IPS-15b (cell line): ENCODE measurements around the gene KRT32.

Experiments
- H3K27me3 ChIP-seq: one replicate; pipeline ENCODE4 v1.6.1; 2013; ENCODE audit warnings: low read length; ENCODE audit not compliant: control insufficient read depth, insufficient read depth
- H3K36me3 ChIP-seq: one replicate; pipeline ENCODE4 v1.6.1; 2013; ENCODE audit warnings: low read length; ENCODE audit not compliant: control insufficient read depth, insufficient read depth
- H3K4me1 ChIP-seq: one replicate; pipeline ENCODE4 v1.6.1; 2013; ENCODE audit warnings: mild to moderate bottlenecking, low read length; ENCODE audit not compliant: control insufficient read depth, insufficient read depth
- H3K4me3 ChIP-seq: one replicate; pipeline ENCODE4 v1.5.1; 2013; ENCODE audit warnings: low read depth, low read length
- H3K9ac ChIP-seq: one replicate; pipeline ENCODE4 v1.6.1; 2013; ENCODE audit warnings: low read depth, mild to moderate bottlenecking, low read length
- H3K9me3 ChIP-seq: one replicate; pipeline ENCODE4 v1.6.1; 2013; ENCODE audit warnings: mild to moderate bottlenecking, low read length; ENCODE audit not compliant: control insufficient read depth, insufficient read depth

KRT32 gene

GRCh38 chr17:41505007-41505808 lies 38.0 kb upstream of the KRT32 start, which contains the start of gene KRT13:
TSS of gene KRT13 (minus strand) at chr17:41505612. CDS start at chr17:41505550, 62 bp downstream.
- Histone ChIP-seq H3K27me3 (no peaks in the 10 kb centered on the region), H3K9ac (no peak within 1 kb of the TSS), H3K4me1 (peaks cover 9% of the 10 kb centered on the region), H3K36me3 (no peaks in the 10 kb centered on the region), H3K9me3 (no peaks in the 10 kb centered on the region), H3K4me3 (no peak within 1 kb of the TSS)

DNA sequence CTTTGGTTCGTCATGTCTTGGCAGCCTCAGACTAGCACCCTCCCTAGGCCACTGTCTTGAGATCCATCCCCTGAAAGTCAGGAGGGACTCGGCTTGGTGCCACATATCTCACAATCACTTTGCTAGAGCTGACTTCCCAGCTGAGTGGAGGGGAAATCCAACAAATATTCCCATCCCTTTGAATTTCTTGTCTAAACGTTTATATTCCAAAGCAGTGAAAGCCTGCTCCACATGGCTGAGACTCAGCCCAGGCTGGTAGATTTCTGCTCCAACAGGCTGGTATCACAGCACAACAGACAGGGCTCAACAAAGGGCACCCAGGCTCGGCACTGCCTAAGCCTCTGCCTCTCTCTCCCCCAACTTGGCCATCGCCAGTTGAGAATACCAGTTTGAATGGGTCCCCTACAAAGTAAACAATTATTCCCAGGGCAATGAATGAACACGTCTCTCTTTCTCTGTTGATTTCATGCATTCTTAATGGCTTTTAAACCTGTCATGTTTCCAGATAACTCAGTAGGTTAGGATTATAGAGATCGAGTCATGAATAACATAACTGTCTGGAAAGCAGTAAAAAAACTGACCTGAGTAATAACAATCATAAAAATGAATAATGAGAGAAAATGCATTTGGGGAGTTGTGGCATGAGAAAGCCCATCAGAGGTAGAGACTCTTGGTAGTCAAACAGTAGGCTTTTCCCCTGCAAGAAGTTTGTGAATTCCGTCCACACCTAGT lies 37.2 kb upstream of the KRT32 start:
- Histone ChIP-seq H3K9ac (no peak overlapping the region), H3K9me3 (no peaks in the 10 kb centered on the region), H3K36me3 (no peaks in the 10 kb centered on the region), H3K4me1 (peaks cover 13% of the 10 kb centered on the region), H3K27me3 (no peaks in the 10 kb centered on the region), H3K4me3 (no peak overlapping the region)

DNA sequence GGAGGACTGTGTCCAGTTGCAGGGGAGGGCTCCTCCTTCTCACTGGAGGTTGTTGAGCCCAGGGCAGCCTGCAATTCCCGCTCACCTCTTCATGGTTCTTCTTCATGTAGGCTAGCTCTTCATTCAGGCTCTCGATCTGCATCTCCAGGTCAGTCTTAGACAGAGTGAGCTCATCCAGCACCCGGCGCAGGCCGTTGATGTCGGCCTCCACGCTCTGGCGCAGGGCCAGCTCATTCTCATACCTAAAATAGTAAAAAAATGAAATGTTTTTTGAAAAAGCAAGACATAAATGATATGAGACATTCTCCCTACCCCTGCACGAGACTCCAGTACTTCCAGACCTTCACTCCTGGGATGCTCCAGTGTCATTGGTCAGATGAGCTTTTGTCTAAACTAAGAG lies 36.0 kb upstream of the KRT32 start:
- H3K4me1 ChIP-seq: peaks cover 15% of the 10 kb centered on the region
- H3K27me3 ChIP-seq: peaks cover 4% of the 10 kb centered on the region
- H3K36me3 ChIP-seq: no peaks in the 10 kb centered on the region
- H3K4me3 ChIP-seq: no peak overlapping the region
- no peak overlapping the region for H3K9ac ChIP-seq
- no peaks in the 10 kb centered on the region for H3K9me3 ChIP-seq

DNA sequence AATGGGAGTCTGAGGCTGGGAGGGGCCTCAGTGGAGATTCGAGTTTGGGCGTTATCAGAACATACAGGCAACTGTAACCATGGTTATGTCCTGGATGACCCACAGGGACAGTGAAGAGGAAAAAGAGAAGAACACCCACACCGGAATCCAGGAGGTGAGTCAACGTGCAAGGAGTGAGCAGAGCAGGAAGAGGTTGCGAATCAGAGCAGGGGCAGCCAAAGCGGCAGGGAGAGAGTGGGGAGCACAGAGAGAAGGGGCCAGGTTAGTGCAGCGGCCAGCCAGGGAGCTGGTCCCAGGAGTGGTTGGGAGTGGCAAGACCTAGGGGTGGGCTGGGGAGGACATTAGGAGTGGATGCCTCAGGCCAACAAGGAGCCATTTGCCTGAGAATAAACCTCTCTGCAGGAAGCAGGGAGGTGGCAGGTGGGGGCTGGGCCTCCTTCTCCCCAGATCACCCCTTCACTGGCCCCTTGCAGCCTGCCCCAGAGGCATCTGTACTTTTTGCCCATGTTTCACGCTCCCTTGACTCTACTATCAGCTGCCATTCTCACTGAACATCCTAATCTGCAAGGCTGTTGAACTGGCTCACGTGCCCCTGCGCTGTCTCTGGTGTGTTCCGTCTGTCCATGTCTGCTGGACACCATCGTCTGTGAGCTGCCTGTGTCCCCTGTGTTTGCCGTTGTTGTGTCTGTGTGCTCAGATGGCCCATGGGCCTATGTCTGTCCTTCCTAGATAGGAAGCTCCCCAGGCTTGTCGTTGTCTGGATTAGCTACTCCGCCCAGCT lies 33.1 kb upstream of the KRT32 start:
- H3K4me1 ChIP-seq: peaks cover 15% of the 10 kb centered on the region
- peaks cover 5% of the 10 kb centered on the region for H3K27me3 ChIP-seq
- no peaks in the 10 kb centered on the region for H3K9me3 ChIP-seq
- no peaks in the 10 kb centered on the region for H3K36me3 ChIP-seq
- H3K9ac ChIP-seq: no peak overlapping the region
- peak overlapping the region; percentile 35 for H3K4me3 ChIP-seq

DNA sequence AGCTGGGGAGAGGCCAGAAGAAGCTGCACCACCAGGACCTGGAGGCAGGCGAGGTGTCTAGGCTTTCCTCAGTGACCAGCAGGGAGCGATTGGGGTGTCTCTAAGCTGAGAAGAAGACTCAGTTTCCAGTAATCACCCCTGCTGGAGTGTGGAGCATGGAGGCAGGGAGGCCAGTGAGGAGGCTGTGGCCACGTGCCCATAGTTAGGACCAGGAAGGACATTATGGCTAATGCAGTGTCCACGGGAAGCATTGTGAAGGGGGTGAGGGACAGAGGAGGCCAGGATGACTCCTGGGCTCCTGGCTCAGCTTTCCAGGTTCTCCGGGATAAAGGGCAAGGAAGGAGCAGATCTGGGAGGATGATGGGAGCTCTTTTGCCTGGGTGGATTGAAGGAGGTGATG lies 32.5 kb upstream of the KRT32 start:
- Histone ChIP-seq H3K4me1 (peaks cover 15% of the 10 kb centered on the region), H3K9ac (no peak overlapping the region), H3K36me3 (no peaks in the 10 kb centered on the region), H3K4me3 (no peak overlapping the region), H3K9me3 (no peaks in the 10 kb centered on the region), H3K27me3 (peaks cover 5% of the 10 kb centered on the region)

GRCh38 chr17:41498276-41498675 lies 31.1 kb upstream of the KRT32 start:
- H3K9me3 ChIP-seq: no peaks in the 10 kb centered on the region
- H3K9ac ChIP-seq: no peak overlapping the region
- H3K36me3 ChIP-seq: no peaks in the 10 kb centered on the region
- peaks cover 5% of the 10 kb centered on the region for H3K27me3 ChIP-seq
- peaks cover 15% of the 10 kb centered on the region for H3K4me1 ChIP-seq
- H3K4me3 ChIP-seq: no peak overlapping the region

DNA sequence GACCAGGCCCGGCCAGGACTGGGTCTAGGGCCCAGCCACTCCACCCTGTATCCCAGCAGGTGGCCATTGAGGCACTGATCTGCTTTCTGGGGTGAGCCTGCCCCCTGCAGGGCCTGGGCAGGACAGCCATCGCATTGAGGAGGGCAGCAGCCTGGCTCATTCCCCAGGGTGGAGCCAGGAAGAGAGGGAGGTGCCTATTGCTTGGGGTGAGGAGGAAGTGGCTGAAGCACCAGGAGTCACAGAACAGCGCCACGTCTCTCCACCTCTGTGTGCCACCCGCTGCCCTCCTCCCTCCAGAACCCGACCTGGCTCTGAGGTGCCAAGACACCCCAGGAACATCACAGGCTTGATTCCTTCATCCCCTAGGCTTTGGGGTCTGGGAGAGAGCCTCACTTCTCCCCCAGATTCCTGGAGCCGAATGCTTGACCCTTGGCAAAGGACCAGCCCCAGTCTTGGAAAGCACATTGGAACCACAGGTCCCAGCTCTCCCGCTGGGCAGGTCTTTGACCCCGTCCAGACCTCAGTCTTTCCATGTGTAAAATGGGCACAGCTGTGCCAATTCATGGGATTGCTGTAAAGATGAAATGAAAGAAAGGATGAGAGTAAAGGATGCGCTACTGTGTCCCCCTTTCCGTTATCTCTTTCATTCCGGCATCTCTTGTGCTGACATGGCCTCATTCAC lies 29.8 kb upstream of the KRT32 start:
- Histone ChIP-seq H3K4me3 (no peak overlapping the region), H3K36me3 (no peaks in the 10 kb centered on the region), H3K27me3 (peaks cover 5% of the 10 kb centered on the region), H3K9ac (no peak overlapping the region), H3K9me3 (no peaks in the 10 kb centered on the region), H3K4me1 (peaks cover 15% of the 10 kb centered on the region)

DNA sequence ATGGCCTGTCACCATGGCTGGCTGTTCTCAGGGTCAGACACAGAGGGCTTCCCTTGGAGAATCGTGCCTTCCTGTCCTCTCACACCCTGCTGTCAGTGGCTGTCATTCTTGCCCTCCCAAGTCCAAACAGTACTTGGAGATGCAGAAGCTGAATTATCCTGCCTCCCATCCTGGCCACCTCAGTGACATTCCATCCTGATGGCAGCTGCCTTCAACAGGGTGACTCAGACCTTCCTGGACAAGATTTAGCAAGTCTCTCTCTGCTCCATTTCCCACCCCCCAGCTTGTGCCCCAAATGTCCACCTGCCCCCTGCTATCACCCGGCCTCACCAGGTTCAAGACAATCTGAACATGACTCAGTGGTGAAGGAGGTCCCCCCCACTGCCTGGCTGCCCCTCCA lies 27.3 kb upstream of the KRT32 start:
- Histone ChIP-seq H3K9ac (no peak overlapping the region), H3K36me3 (no peaks in the 10 kb centered on the region), H3K4me3 (no peak overlapping the region), H3K9me3 (no peaks in the 10 kb centered on the region), H3K4me1 (peaks cover 2% of the 10 kb centered on the region), H3K27me3 (peaks cover 5% of the 10 kb centered on the region)

DNA sequence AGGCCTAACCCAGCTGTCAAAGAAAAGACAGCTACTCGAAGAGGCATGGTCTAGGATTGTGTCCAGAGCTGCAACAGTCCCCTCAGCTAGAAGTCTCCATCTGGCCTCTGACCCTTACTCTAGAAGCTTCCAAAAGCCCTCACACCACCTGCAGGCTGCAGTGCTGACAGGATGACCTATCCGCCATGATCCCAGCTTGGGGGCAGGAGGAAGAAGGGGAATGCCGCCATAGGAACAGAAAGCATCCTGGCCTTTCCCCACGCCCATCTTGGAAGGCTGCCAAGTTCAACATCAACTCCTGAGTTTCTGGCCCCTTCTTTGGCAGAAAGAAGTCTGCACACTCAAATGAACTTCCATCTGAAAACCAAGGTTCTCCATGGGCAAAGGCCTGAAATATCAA lies 25.6 kb upstream of the KRT32 start:
- H3K36me3 ChIP-seq: no peaks in the 10 kb centered on the region
- H3K4me3 ChIP-seq: no peak overlapping the region
- H3K4me1 ChIP-seq: no peaks in the 10 kb centered on the region
- no peaks in the 10 kb centered on the region for H3K9me3 ChIP-seq
- no peaks in the 10 kb centered on the region for H3K27me3 ChIP-seq
- H3K9ac ChIP-seq: no peak overlapping the region

- Histone ChIP-seq H3K4me3 (no peak overlapping the region), H3K36me3 (no peaks in the 10 kb centered on the region), H3K9me3 (no peaks in the 10 kb centered on the region), H3K27me3 (no peaks in the 10 kb centered on the region), H3K4me1 (no peaks in the 10 kb centered on the region), H3K9ac (no peak overlapping the region)
These were observed 25.2 kb upstream of the KRT32 start for GRCh38 chr17:41492351-41492750.

- H3K4me3 ChIP-seq: no peak overlapping the region
- H3K9ac ChIP-seq: no peak overlapping the region
- no peaks in the 10 kb centered on the region for H3K4me1 ChIP-seq
- peaks cover 3% of the 10 kb centered on the region for H3K27me3 ChIP-seq
- H3K9me3 ChIP-seq: no peaks in the 10 kb centered on the region
- no peaks in the 10 kb centered on the region for H3K36me3 ChIP-seq
These were observed 24.3 kb upstream of the KRT32 start for GRCh38 chr17:41491476-41491875.
